Stimulated activated CD4-positive, alpha-beta T cell treated with anti-CD3 and anti-CD28 coated beads, Interleukin-1b, Interleukin-23, amount 100 ng/mL, for 1 hour (primary cell): ENCODE data around the gene SPATA31A3.
"Not testable (repeated sequence)": the region's sequence is repeated elsewhere in the genome, so short reads cannot be mapped to it uniquely, and the experiment has no call there.

Experiments used
- DNase-seq, 2 donors: peaks; one replicate each; pipeline ENCODE4 v3.0.0-alpha.2; 2020; ENCODE audit warnings: low read depth in 2 of 2

SPATA31A3 gene

DNA sequence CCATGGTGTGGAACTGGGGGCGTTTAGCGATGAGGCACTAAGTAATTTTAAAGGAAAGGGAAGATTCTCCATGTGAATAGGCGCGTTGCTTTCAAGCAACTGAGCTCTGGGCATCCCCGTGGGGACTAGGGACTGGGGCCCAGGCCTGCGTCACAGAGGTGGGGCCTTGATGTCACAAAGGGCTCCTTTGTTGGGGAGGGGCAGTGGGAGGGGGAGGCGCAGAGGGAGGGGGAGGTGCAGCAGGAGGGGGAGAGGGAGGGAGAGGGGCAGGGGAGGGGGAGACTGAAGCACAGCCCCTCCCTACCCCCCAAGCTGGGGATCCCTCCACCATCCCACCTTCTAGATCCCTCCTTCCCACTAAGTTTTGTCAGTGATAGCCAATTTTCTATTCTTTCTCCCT, at the start of gene SPATA31A3:
Gene SPATA31A3 (minus strand): TSS at position 101 of the 400 bp plus-strand sequence. CDS start 29 bp downstream, at position 72.
- not testable (repeated sequence) for DNase-seq

DNA sequence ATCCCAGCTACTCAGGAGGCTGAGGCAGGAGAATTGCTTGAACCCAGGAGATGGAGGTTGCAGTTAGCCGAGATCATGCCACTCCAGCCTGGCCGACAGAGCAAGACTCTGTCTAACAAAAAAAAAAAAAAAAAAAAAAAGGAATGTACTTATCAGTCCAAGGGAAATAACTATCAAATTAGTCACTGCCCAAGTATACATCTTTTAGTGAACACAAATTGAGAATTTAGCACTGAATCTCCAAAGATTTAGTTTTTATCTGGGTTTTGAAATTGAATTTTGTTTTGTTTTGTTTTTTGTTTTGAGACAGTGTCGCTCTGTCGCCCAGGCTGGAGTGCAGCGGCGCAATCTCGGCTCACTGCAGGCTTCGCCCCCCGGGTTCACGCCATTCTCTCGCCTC, 39.8 kb downstream of the SPATA31A3 start:
- DNase-seq: not testable (repeated sequence)

DNA sequence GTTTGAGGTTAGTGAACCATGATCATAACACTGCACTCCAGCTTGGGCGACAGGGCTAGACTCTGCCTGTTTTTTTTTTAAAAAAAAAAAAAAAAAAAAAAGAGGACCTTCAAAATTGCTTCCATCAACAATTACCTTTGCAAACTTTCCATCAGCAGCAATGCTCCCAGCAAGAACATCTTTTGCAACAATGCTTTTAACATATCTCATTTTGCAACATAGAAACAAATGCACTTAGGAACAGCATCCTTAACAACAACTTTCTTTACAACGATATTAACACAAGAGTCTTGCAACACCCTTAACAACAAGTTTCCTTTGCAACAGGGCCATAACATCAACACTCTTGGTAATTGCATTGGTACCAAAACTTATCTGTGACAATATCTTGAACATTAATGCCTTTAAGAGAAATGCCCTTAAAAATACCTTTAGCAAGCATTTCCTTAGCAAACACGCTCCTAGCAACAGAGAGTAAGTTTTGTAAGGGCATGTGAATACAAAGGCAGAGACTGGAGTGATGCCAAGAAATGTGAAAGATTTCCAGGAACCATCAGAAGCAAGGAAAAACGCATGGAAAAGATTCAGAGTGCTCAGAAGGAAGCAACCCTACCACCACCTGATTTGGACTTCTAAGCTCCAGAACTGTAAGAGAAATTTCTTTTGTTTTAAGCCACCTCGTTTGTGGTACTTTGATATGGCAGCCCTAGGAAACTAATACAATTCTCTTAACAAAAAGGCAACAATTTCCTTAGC, 49.8 kb downstream of the SPATA31A3 start:
- not testable (repeated sequence) for DNase-seq

- DNase-seq: not testable (repeated sequence)
Measured at GRCh38 chr9:66939878-66940830, 52.2 kb downstream of the SPATA31A3 start.

GRCh38 chr9:66938322-66938721, 54.0 kb downstream of the SPATA31A3 start:
- not testable (repeated sequence) for DNase-seq

- DNase-seq: not testable (repeated sequence)
Measured at GRCh38 chr9:66937662-66938061, 54.7 kb downstream of the SPATA31A3 start.
